Endothelial cell of umbilical vein (primary cell): Measurements from ENCODE around the gene SCARF1.

Experiments used
- CTCF ChIP-seq, 2 donors: IDR thresholded peaks; 1 replicate in 1 of 2; 2 replicates in 1 of 2; pipeline ENCODE4 v1.5.1; 2011; ENCODE audit warnings: low read length in 2 of 2, mild to moderate bottlenecking in 2 of 2, moderate library complexity in 2 of 2, control low read depth in 1 of 2, inconsistent platforms in 1 of 2, low read depth in 1 of 2; ENCODE audit not compliant: insufficient read depth in 1 of 2; ENCODE audit errors: extremely low read depth in 1 of 2
- EZH2 ChIP-seq: IDR thresholded peaks from 2 replicates; pipeline ENCODE4 v1.6.1; 2012; ENCODE audit warnings: borderline replicate concordance, low read depth, mild to moderate bottlenecking, moderate library complexity, low read length, inconsistent platforms; ENCODE audit not compliant: severe bottlenecking
- JUN ChIP-seq: IDR thresholded peaks from 2 replicates; pipeline ENCODE4 v1.6.1; 2011; ENCODE audit warnings: borderline replicate concordance, low read depth; ENCODE audit not compliant: insufficient read length, insufficient read depth
- POLR2A ChIP-seq: IDR thresholded peaks from 2 replicates; pipeline ENCODE4 v1.6.1; 2012; ENCODE audit warnings: low read depth, mild to moderate bottlenecking, control low read depth, low read length
- POLR2AphosphoS5 ChIP-seq: IDR thresholded peaks from 2 replicates; pipeline ENCODE4 v1.6.1; 2012; ENCODE audit warnings: low read depth, mild to moderate bottlenecking, control low read depth, low read length, moderate library complexity; ENCODE audit not compliant: insufficient read depth
- TF ChIP-seq, protein P1 (sequence below): IDR thresholded peaks from 2 replicates; pipeline ENCODE4 v1.6.1; 2011; ENCODE audit not compliant: insufficient read depth, insufficient read length

DNA sequence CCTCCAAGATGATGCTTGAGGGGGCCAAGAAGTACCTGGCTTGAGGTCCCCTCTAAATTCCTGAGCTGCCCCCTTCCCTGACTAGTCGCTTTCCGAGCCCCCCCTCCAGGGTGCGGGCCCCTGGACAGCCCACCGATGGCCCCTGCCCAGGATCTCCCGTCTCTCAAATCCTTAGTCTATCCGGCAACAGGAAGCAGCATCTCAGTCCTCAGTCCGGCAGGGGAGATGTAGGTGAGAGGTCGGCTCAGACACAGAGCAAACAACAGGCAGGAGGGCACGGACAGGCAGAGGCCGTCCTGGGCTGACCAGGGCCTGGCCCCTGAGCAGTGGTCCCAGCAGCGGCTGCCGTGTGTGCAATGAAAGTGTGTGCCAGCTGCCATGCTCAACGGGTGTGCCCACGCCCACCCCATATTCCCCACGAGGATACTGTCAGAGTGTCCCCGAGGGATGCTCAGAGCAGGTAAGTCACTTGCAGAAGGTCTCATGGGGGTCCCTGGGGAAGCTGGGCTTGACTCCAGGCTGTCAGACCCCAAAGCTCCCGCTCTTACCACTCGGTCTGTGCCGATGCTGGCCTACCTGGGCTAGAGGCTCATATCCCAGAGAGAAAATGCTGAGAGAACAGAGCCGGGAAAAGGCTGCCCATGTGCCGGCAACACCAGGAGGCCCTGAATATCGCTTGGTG is 24.1 kb downstream of the SCARF1 start:
- TF ChIP-seq POLR2A (no peak), CTCF (IDR thresholded peaks at IDR 0.05; ENCODE audit: extremely low read depth in 1 of 2, insufficient read depth in 1 of 2, low read depth in 1 of 2, low read length in 2 of 2) (no peak), EZH2 (no peak), JUN (no peak), POLR2AphosphoS5 (no peak)
- TF ChIP-seq, protein P1, sequence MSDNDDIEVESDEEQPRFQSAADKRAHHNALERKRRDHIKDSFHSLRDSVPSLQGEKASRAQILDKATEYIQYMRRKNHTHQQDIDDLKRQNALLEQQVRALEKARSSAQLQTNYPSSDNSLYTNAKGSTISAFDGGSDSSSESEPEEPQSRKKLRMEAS = no peak
